HG03439 (cell line): ENCODE results near the gene PEX10.

ENCODE experiments used
- ATAC-seq: cut with Tn5 transposase; IDR thresholded peaks from one replicate; pipeline ENCODE4 v1.9.1; 2021; ENCODE audit warnings: mild to moderate bottlenecking, moderate library complexity; ENCODE audit not compliant: unreplicated experiment

The PEX10 gene

DNA sequence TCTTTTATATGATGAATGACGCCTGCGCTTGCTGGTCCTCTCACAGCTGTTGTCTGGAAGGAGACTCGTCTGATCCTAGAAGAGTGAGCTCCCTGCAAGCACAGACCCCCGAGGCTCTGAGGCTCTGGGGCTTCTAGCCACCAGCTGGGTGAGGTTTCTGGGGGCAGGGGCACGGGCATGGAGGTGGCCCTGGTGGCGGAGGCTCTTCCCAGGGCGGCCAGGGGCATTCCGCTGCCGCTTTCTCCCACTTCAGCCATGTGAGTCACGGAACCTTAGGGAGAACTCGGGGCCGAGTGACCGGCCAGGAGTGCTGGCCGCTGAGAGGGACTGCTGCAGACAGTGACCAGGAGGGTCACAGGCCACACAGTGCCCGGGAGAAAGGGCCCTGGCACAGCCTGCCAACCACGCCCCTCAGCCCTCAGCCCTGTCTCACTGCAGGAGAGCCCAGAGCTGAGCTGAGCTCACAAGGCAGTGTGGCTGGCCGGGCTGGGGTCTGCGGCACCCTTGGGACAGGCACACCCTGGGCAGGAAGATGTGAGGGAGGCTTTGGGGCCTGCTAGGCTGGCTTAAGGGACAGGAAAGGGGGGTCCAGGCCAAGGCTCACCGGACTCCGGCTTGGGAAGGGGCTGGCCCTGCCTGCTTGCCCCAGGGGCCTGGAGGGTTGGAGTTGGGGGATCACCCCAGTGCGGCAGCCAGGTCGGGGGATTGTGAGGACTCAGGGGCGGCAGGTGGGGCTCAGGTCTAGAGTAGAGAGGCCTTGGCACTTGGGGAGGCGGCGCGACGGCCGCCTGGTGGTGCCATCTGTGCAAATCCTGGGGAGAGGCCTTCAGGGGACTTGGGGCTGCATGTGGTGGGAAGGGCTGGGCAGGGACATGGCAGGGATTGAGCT is 56.7 kb downstream of the PEX10 start:
- ATAC-seq: no peak

DNA sequence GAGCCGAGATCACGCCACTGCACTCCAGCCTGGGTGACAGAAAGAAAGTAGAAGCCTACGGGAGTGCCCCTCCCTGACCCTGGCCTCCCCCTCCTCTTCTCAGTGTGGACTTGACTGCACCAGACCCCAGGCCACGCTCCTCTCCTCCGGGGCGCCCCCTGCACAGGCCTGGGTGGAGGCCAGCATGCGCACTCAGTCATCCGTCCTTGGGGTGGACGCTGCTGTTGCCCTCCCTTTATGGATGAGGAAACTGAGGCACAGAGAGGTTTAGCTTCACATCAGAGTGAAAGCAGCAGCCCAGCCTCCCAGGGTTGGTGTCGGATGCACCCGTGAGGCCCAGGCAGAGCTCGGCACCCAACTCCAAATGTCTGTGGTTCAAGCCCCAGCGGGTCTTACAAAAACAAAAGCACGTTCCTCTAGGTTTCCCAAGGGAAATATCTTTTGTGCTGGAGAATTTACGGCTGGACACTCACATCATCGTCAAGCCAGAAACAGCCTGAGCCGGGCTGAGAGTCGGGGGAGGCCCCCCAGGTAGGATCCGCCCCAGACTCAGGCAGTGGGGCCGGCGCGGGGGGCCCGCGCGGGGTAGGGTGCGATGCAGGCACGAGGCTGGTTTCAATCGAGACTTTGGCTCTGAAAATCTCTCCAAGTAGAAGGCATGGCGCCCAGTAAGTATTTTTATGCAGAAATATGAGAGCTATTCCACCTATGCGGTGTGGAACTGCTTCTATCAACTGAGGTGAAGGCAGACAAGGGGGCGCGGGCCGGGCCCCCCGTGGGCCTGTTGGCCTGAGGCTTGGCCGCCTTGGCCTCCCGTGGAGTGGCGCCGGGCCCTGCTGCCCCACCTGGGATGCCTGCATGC is 57.6 kb downstream of the PEX10 start:
- no peak for ATAC-seq
